NT2/D1 (cell line): ENCODE measurements around the gene UNC5B.

Experiments
- YY1 ChIP-seq: IDR thresholded peaks from 2 replicates; pipeline ENCODE4 v1.6.1; 2011; ENCODE audit not compliant: insufficient read length, insufficient read depth
- ZNF274 ChIP-seq: IDR thresholded peaks from 2 replicates; pipeline ENCODE4 v1.6.1; 2011; ENCODE audit warnings: mild to moderate bottlenecking, low read depth, low read length

DNA sequence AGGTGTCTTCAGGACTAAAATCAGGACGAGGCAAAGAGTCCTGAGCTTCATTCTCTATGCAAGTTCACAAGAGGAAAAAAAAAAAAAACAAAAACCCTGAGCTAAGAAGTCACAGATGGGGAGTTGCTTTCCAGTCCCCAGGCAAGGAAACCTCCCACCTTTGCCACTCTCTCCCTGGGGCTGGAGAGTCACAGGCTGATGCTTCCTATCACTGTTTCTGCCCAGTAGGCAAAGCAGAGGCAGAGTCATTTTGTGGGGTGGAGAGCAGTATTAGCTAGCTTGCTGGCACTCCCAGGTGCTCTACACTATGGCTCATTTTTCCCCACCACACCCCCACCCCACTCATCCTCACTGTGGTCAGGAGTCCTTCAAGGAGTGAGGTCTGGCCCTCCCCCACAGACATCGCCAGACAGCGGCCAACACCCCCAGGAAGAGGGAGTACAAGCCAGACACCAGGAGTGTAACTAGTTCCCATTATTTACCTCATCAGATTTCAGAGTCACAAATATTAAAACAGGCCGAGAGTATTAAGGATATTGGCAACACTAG is 34.6 kb upstream of the UNC5B start:
- TF ChIP-seq YY1: no peak
- TF ChIP-seq ZNF274: no peak
